Amniotic stem cell (primary cell): Measurements from ENCODE around the gene USP17L13.
"Not testable (repeated sequence)": the region's sequence is repeated elsewhere in the genome, so short reads cannot be mapped to it uniquely, and the experiment has no call there.

Source experiments
- DNase-seq: peaks from one replicate; lab custom pipeline; 2025; lab: John Stamatoyannopoulos, UW

USP17L13 gene, protein sequence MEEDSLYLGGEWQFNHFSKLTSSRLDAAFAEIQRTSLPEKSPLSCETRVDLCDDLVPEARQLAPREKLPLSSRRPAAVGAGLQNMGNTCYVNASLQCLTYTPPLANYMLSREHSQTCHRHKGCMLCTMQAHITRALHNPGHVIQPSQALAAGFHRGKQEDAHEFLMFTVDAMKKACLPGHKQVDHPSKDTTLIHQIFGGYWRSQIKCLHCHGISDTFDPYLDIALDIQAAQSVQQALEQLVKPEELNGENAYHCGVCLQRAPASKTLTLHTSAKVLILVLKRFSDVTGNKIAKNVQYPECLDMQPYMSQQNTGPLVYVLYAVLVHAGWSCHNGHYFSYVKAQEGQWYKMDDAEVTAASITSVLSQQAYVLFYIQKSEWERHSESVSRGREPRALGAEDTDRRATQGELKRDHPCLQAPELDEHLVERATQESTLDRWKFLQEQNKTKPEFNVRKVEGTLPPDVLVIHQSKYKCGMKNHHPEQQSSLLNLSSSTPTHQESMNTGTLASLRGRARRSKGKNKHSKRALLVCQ

DNA sequence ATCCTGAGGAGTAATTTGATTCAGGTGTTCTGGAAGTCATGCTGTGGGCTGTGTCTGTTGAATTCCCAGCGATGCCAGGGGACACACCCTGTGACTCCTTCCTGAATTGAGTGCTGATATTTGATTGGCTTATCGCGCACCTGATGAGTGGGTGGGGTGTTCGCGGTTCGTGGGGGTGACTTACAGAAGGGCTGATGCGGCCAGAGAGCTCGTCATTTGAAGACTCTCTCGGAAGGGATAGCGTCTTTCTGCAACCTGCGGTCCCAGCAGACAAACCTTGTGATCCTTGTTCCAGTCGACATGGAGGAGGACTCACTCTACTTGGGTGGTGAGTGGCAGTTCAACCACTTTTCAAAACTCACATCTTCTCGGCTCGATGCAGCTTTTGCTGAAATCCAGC lies at the start of gene USP17L13:
USP17L13 (plus strand) TSS at position 301 of the 400 bp plus-strand sequence; CDS start at position 301, 0 bp downstream.
- not testable (repeated sequence) for DNase-seq

DNA sequence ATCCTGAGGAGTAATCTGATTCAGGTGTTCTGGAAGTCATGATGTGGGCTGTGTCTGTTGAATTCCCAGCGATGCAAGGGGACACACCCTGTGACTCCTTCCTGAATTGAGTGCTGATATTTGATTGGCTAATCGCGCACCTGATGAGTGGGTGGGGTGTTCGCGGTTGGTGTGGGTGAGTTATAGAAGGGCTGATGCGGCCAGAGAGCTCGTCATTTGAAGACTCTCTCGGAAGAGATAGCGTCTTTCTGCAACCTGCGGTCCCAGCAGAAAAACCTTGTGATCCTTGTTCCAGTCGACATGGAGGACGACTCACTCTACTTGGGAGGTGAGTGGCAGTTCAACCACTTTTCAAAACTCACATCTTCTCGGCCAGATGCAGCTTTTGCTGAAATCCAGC lies 14.3 kb upstream of the USP17L13 start, which contains the start of gene USP17L10:
USP17L10 (plus strand) TSS at position 301 of the 400 bp plus-strand sequence; CDS start at position 301, 0 bp downstream.
- not testable (repeated sequence) for DNase-seq

DNA sequence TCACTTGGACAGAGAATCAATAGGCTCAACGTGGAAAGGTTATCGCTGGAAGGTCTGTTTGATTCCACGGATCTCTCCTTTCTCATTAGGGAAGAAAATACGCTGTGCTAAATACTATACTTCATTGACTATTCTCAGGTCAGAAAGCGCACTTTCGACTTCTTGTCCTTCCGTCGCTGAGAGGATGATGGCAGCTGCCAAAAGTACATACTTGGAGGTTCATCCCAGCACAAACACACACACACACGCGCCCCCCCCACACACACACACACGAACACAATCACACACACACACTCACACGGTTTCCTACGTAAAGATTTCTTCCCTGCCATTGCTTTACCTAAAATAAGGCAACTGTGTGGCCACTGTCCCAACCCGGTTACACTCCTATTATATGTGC lies 10.0 kb upstream of the USP17L13 start:
- DNase-seq, result not testable (repeated sequence)

DNA sequence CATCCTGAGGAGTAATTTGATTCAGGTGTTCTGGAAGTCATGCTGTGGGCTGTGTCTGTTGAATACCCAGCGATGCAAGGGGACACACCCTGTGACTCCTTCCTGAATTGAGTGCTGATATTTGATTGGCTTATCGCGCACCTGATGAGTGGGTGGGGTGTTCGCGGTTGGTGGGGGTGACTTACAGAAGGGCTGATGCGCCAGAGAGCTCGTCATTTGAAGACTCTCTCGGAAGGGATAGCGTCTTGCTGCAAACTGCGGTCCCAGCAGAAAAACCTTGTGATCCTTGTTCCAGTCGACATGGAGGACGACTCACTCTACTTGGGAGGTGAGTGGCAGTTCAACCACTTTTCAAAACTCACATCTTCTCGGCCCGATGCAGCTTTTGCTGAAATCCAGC lies 9.6 kb upstream of the USP17L13 start, which contains the start of gene USP17L11:
USP17L11 (plus strand) TSS at position 301 of the 400 bp plus-strand sequence; CDS start at position 301, 0 bp downstream.
- not testable (repeated sequence) for DNase-seq

DNA sequence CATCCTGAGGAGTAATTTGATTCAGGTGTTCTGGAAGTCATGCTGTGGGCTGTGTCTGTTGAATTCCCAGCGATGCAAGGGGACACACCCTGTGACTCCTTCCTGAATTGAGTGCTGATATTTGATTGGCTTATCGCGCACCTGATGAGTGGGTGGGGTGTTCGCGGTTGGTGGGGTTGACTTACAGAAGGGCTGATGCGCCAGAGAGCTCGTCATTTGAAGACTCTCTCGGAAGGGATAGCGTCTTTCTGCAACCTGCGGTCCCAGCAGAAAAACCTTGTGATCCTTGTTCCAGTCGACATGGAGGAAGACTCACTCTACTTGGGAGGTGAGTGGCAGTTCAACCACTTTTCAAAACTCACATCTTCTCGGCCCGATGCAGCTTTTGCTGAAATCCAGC lies 4.8 kb upstream of the USP17L13 start, which contains the start of gene USP17L12:
USP17L12 (plus strand) TSS at position 301 of the 400 bp plus-strand sequence; CDS start at position 301, 0 bp downstream.
- DNase-seq, result not testable (repeated sequence)

DNA sequence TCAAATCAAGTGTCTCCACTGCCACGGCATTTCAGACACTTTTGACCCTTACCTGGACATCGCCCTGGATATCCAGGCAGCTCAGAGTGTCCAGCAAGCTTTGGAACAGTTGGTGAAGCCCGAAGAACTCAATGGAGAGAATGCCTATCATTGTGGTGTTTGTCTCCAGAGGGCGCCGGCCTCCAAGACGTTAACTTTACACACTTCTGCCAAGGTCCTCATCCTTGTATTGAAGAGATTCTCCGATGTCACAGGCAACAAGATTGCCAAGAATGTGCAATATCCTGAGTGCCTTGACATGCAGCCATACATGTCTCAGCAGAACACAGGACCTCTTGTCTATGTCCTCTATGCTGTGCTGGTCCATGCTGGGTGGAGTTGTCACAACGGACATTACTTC lies 5.6 kb downstream of the USP17L13 start:
- not testable (repeated sequence) for DNase-seq

DNA sequence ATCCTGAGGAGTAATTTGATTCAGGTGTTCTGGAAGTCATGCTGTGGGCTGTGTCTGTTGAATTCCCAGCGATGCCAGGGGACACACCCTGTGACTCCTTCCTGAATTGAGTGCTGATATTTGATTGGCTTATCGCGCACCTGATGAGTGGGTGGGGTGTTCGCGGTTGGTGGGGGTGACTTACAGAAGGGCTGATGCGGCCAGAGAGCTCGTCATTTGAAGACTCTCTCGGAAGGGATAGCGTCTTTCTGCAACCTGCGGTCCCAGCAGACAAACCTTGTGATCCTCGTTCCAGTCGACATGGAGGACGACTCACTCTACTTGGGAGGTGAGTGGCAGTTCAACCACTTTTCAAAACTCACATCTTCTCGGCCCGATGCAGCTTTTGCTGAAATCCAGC lies 9.4 kb downstream of the USP17L13 start, which contains the start of gene USP17L15:
USP17L15 (plus strand) TSS at position 301 of the 400 bp plus-strand sequence; CDS start at position 301, 0 bp downstream.
- not testable (repeated sequence) for DNase-seq

DNA sequence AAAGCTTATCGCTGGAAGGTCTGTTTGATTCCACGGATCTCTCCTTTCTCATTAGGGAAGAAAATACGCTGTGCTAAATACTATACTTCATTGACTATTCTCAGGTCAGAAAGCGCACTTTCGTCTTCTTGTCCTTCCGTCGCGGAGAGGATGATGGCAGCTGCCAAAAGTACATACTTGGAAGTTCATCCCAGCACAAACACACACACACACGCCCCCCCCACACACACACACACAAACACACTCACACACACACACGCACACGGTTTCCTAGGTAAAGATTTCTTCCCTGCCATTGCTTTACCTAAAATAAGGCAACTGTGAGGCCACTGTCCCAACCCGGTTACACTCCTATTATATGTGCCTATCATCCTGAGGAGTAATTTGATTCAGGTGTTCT lies 13.8 kb downstream of the USP17L13 start:
- DNase-seq, result not testable (repeated sequence)

DNA sequence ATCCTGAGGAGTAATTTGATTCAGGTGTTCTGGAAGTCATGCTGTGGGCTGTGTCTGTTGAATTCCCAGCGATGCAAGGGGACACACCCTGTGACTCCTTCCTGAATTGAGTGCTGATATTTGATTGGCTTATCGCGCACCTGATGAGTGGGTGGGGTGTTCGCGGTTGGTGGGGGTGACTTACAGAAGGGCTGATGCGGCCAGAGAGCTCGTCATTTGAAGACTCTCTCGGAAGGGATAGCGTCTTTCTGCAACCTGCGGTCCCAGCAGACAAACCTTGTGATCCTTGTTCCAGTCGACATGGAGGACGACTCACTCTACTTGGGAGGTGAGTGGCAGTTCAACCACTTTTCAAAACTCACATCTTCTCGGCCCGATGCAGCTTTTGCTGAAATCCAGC lies 18.9 kb downstream of the USP17L13 start, which contains the start of gene USP17L17:
USP17L17 (plus strand) TSS at position 301 of the 400 bp plus-strand sequence; CDS start at position 301, 0 bp downstream.
- DNase-seq, result not testable (repeated sequence)

DNA sequence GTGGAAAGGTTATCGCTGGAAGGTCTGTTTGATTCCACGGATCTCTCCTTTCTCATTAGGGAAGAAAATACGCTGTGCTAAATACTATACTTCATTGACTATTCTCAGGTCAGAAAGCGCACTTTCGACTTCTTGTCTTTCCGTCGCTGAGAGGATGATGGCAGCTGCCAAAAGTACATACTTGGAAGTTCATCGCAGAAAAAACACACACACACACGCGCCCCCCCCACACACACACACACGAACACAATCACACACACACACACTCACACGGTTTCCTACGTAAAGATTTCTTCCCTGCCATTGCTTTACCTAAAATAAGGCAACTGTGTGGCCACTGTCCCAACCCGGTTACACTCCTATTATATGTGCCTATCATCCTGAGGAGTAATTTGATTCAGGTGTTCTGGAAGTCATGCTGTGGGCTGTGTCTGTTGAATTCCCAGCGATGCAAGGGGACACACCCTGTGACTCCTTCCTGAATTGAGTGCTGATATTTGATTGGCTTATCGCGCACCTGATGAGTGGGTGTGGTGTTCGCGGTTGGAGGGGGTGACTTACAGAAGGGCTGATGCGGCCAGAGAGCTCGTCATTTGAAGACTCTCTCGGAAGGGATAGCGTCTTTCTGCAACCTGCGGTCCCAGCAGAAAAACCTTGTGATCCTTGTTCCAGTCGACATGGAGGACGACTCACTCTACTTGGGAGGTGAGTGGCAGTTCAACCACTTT lies 23.4 kb downstream of the USP17L13 start, which contains the start of gene USP17L18:
USP17L18 (plus strand) TSS at position 678 of the 728 bp plus-strand sequence; CDS start at position 678, 0 bp downstream.
- DNase-seq, result not testable (repeated sequence)

DNA sequence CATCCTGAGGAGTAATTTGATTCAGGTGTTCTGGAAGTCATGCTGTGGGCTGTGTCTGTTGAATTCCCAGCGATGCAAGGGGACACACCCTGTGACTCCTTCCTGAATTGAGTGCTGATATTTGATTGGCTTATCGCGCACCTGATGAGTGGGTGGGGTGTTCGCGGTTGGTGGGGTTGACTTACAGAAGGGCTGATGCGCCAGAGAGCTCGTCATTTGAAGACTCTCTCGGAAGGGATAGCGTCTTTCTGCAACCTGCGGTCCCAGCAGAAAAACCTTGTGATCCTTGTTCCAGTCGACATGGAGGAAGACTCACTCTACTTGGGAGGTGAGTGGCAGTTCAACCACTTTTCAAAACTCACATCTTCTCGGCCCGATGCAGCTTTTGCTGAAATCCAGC lies 28.4 kb downstream of the USP17L13 start, which contains the start of gene USP17L19:
USP17L19 (plus strand) TSS at position 301 of the 400 bp plus-strand sequence; CDS start at position 301, 0 bp downstream.
- not testable (repeated sequence) for DNase-seq

DNA sequence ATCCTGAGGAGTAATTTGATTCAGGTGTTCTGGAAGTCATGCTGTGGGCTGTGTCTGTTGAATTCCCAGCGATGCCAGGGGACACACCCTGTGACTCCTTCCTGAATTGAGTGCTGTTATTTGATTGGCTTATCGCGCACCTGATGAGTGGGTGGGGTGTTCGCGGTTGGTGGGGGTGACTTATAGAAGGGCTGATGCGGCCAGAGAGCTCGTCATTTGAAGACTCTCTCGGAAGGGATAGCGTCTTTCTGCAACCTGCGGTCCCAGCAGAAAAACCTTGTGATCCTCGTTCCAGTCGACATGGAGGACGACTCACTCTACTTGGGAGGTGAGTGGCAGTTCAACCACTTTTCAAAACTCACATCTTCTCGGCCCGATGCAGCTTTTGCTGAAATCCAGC lies 33.1 kb downstream of the USP17L13 start, which contains the start of gene USP17L20:
USP17L20 (plus strand) TSS at position 301 of the 400 bp plus-strand sequence; CDS start at position 301, 0 bp downstream.
- not testable (repeated sequence) for DNase-seq

DNA sequence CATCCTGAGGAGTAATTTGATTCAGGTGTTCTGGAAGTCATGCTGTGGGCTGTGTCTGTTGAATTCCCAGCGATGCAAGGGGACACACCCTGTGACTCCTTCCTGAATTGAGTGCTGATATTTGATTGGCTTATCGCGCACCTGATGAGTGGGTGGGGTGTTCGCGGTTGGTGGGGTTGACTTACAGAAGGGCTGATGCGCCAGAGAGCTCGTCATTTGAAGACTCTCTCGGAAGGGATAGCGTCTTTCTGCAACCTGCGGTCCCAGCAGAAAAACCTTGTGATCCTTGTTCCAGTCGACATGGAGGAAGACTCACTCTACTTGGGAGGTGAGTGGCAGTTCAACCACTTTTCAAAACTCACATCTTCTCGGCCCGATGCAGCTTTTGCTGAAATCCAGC lies 37.9 kb downstream of the USP17L13 start, which contains the start of gene USP17L21:
USP17L21 (plus strand) TSS at position 301 of the 400 bp plus-strand sequence; CDS start at position 301, 0 bp downstream.
- not testable (repeated sequence) for DNase-seq

DNA sequence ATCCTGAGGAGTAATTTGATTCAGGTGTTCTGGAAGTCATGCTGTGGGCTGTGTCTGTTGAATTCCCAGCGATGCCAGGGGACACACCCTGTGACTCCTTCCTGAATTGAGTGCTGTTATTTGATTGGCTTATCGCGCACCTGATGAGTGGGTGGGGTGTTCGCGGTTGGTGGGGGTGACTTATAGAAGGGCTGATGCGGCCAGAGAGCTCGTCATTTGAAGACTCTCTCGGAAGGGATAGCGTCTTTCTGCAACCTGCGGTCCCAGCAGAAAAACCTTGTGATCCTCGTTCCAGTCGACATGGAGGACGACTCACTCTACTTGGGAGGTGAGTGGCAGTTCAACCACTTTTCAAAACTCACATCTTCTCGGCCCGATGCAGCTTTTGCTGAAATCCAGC lies 42.6 kb downstream of the USP17L13 start, which contains the start of gene USP17L22:
USP17L22 (plus strand) TSS at position 301 of the 400 bp plus-strand sequence; CDS start at position 301, 0 bp downstream.
- not testable (repeated sequence) for DNase-seq

DNA sequence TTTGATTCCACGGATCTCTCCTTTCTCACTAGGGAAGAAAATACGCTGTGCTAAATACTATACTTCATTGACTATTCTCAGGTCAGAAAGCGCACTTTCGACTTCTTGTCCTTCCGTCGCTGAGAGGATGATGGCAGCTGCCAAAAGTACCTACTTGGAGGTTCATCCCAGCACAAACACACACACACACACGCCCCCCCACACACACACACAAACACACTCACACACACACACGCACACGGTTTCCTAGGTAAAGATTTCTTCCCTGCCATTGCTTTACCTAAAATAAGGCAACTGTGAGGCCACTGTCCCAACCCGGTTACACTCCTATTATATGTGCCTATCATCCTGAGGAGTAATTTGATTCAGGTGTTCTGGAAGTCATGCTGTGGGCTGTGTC lies 47.0 kb downstream of the USP17L13 start:
- DNase-seq, result not testable (repeated sequence)
